Islet of Langerhans (tissue), 1 donor: ENCODE data around the gene SLC5A6.

ENCODE experiments used
- FAIRE-seq: peaks from one replicate; lab custom pipeline; 2011; peaks lifted over from hg19 to GRCh38; lab: Jason Lieb, UNC

SLC5A6 gene

DNA sequence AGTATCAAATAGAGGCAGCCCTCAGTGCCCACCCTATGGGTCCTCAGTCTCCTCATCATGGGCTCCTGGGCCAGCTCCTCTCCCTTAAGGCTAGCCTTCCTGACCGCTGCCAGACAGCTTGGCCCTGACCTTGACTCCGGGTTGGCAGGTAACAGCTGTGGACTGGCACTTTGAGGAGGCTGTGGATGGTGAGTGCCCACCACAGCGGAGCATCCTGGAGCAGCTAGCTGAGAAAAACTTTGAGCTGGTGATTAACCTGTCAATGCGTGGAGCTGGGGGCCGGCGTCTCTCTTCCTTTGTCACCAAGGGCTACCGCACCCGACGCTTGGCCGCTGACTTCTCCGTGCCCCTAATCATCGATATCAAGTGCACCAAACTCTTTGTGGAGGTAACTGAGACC, 24.1 kb upstream of the SLC5A6 start:
- no peak for FAIRE-seq

GRCh38 chr2:27233341-27233740, 21.3 kb upstream of the SLC5A6 start:
- no peak for FAIRE-seq

DNA sequence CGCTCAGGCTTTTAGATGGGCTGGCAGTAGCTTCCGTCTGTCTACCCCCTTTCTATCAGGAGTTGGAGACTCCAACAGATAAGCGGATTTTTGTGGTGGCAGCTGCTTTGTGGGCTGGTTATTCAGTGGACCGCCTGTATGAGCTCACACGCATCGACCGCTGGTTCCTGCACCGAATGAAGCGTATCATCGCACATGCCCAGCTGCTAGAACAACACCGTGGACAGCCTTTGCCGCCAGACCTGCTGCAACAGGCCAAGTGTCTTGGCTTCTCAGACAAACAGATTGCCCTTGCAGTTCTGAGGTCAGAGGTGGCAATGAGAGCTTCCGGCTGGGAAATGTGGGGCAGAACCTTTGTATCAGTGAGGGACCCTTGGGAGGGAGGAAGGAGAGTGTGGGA, 19.9 kb upstream of the SLC5A6 start:
- FAIRE-seq = no peak

DNA sequence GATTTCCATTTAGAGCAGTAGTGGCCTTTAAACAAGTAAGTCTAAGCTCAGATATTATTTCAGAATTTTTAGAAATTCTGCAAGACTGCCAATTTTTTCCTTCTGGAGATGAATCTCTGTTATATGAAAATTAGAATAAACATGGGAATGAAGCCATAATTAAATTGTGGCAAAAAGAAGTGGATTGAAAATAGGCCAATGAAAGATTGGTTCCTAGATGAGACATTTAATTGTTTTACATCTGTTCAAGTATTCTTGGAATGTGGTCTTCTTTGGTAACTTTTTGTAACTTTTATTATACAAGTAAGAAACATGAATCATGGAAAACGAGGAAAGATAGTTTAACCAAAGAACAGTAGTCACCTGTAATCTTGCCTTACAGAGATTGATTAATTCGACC, 15.4 kb upstream of the SLC5A6 start:
- FAIRE-seq = no peak

GRCh38 chr2:27225526-27225925, 13.5 kb upstream of the SLC5A6 start:
- FAIRE-seq = no peak

DNA sequence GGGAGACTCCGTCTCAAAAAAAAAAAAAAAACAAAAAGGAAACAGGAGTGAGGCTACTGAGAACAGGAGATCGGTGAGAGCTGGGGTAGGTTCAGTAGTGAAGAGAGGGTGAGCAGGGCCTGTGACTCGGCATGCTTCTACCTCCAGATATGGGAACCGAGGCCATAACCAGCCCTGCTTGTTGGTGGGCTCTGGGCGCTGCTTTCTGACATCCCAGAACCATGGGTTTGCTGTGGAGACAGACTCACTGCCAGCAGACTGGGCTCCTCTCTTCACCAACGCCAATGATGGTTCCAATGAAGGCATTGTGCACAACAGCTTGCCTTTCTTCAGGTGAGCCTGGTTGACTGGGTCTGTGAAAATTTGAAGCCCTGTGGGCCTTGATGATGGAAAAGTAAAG, 11.3 kb upstream of the SLC5A6 start:
- no peak for FAIRE-seq

- FAIRE-seq = no peak
Measured at GRCh38 chr2:27222407-27222806, 10.3 kb upstream of the SLC5A6 start.

DNA sequence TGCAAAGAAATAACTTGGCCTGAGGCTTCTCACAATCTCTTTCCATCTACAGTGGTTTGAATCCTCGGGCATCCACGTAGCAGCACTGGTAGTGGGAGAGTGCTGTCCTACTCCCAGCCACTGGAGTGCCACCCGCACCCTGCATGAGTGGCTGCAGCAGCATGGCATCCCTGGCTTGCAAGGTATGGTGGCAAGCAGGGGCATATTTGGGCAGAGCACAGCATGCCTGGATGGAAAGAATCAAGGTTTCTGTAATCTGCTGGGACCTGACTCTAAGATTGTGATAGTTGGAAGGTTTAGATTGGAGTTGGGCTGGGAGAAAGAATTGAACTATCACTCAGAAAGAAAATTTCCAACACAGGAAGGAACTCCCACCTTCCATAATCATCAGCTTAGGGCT, 9.1 kb upstream of the SLC5A6 start:
- FAIRE-seq = no peak

DNA sequence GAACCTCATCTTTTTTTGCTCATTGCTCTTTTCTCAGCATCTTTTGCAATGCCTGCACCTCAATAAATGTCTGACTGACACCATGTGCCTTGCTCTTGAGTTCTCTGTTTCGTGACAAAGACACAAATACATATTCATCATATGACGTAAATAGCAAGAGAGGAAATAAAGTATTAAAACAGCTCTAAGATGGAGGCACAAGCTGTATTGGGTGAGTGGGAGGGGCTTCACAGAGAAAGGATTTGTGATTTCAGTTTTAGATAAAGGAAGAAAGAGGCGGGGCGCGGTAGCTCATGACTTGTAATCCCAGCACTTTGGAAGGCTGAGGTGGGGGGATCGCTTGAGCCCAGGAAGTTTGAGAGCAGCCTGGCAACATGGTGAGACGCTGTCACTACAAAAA, 8.0 kb upstream of the SLC5A6 start:
- no peak for FAIRE-seq

DNA sequence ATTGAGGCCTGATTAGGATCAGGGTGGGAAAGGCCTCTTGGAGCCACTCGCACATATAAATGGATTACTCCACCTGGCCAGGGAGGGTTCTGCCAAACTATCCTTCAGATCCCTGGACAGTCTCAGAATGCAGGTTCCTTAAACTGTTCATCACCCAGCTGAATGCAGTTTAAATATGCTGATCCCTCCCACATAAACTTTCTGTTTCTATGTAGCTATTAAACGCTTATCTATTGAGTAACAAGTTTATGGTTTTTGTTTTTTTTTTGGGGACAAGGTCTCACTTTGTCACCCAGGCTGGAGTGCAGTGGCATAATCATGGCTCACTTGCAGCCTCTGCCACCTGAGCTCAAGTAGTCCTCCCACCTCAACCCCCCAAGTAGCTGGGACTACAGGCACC, 7.0 kb upstream of the SLC5A6 start:
- FAIRE-seq = no peak

- FAIRE-seq = no peak
Measured at GRCh38 chr2:27218614-27219013, 6.5 kb upstream of the SLC5A6 start.

DNA sequence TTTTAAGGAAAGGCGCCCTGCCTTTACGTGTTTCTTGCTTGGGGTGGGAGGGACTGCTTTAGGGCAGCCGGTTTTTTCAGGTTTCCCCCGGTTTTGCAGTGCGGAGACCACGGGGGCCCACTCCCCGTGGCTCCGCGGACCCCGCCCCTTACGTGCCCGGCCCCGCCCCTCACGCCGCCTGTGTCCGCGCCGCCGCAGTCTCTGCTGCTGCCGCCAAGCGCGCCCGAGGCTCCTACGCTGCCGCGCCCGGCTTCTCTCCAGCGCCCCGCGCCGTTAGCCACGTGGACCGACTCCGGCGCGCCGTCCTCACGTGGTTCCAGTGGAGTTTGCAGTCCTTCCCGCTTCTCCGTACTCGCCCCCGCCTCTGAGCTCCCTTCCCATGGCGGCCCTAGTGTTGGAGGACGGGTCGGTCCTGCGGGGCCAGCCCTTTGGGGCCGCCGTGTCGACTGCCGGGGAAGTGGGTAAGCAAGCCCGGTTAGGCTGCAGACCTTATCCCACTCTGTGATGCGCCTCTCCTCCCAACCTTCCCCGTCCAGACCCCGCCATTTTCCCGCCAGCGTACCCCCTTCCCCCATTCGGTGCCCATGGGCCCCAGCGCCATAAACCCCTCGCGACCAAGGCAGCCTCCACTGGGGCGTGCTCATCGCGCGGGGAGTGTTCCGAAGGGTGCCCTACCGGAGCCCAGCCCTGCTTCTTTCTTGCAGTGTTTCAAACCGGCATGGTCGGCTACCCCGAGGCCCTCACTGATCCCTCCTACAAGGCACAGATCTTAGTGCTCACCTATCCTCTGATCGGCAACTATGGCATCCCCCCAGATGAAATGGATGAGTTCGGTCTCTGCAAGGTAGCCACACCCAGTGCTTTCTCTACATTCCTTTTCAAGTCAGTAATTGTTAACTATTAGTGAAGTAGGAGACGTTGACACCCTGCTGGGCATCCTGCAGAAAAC, 5.4 kb upstream of the SLC5A6 start, which contains the start of gene CAD:
Gene CAD (plus strand): TSS at position 197 of the 949 bp plus-strand sequence. CDS start 183 bp downstream, at position 380.
- no peak for FAIRE-seq

- no peak for FAIRE-seq
Measured at GRCh38 chr2:27216416-27217137, 4.5 kb upstream of the SLC5A6 start.

- FAIRE-seq = no peak
Measured at GRCh38 chr2:27214941-27215340, 2.9 kb upstream of the SLC5A6 start.

GRCh38 chr2:27212626-27213471, 781 bp upstream of the SLC5A6 start:
- FAIRE-seq = no peak

DNA sequence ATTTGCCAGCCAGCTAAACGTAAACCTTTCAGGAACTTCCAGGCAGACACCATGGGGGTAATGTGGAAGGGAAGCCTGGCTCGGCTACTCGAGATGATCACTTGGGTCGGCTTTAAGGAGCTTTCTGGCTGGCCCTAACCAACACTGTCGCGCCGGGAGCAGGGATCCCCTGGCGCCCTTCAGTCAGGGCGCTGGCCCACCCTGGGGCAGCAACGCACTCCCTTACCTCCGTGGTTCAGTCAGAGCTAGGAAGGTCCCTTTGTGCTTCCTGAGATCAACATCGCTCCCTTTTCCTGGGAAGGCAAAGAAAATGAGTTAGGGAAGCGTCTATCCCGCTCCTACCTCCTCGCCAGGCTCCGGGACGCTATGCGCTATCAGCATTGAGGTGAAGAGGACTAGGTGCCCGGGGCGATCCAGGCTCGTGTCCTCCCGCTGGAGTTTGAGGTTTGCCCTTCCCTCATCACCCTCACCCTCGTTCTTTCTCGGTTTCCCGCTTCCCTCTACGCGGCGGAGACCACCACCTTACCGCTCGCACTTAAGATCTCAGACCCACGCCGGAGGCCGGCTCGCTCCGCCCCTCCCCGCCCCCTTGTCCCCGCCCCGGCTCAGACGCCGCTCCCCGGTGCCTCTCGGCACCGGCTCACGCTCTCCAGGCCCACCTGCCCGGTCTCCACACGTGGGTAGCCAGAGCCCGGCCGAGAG, 676 bp downstream of the SLC5A6 start:
- FAIRE-seq = no peak

- no peak for FAIRE-seq
Measured at GRCh38 chr2:27209621-27210401, 2.3 kb downstream of the SLC5A6 start.

- no peak for FAIRE-seq
Measured at GRCh38 chr2:27208486-27209050, 3.5 kb downstream of the SLC5A6 start.

DNA sequence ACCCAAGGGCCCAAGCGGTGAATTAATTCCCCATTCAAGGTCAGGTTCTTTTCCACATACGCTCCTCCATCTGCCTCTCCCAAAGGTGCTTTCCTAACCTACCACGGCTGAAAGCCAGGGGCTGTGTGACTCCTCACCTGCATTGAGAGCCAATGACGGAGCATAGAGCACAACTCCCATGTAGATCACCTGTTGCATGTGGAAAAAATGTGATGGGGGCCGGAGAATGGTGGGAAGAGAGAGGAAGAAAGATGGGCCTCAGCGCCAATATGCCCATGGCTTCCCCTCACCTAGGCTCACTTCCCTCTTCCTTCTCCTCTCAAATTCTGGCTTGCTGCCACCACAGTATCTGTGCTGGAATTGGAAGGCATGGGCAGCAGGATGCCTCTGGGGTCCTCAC, 5.7 kb downstream of the SLC5A6 start:
- FAIRE-seq = no peak

GRCh38 chr2:27205206-27205605, 6.9 kb downstream of the SLC5A6 start:
- FAIRE-seq = no peak

- FAIRE-seq = no peak
Measured at GRCh38 chr2:27204566-27204965, 7.5 kb downstream of the SLC5A6 start.
